GM13977 (cell line): ENCODE results near the gene MBOAT1.

Experiments used
- DNase-seq: peaks from one replicate; pipeline ENCODE4 v3.0.0; 2012; ENCODE audit warnings: low spot score
- CTCF ChIP-seq: IDR thresholded peaks from 2 replicates; pipeline ENCODE4 v1.5.1; 2012; ENCODE audit warnings: mild to moderate bottlenecking, control low read depth; ENCODE audit not compliant: insufficient read depth; ENCODE audit errors: extremely low read depth, missing control alignments
- in situ Hi-C: fragments of 300-500 bp; cut with MboI; formaldehyde crosslinking; loops from one replicate; pipeline ENCODE4 v1.12.0; 2022; ENCODE audit warnings: low sequenced_read_pairs, low pct_unique_long_range_greater_than_20kb, mixed read lengths, inconsistent platforms; ENCODE audit not compliant: unreplicated experiment

The MBOAT1 gene, protein sequence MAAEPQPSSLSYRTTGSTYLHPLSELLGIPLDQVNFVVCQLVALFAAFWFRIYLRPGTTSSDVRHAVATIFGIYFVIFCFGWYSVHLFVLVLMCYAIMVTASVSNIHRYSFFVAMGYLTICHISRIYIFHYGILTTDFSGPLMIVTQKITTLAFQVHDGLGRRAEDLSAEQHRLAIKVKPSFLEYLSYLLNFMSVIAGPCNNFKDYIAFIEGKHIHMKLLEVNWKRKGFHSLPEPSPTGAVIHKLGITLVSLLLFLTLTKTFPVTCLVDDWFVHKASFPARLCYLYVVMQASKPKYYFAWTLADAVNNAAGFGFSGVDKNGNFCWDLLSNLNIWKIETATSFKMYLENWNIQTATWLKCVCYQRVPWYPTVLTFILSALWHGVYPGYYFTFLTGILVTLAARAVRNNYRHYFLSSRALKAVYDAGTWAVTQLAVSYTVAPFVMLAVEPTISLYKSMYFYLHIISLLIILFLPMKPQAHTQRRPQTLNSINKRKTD

DNA sequence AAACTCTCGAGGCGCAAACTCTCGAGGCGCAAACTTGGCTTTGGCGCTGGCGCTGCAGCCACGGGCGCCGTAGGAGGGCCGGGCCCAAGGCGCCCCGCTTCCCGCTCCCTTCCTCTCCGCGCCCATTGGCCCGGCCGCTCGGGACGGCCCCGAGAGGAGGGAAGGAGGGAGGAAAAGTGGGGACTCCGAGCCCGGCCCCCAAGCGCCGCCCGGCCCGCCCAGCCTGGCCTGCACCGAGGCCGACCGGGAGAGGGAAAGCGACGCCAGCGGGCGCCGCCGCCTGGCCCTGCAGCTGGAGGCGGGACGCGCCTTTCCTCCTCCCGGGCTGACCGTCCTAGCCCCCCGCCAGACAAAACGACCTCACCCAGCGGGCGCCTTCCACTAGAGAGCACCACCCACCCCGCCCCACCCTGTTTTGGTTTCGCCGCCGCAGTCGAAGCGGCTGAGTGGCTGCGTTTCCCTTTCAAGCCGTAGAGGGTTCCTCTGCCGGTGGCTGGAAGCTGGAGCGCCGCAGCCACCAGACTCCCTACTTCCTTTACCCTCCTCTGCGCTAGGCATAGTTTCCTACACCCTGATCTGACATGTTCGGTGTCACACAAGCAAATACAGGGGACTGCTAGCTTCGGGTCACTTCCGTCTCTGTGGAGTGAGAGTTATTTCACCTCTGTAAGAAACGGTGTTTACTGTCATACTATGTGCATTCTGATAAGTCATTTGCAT lies at the start of gene MBOAT1:
TSS of gene MBOAT1 (minus strand) at position 78 of the 720 bp plus-strand sequence. CDS start 235 bp downstream, outside the sequence.
- no peak for TF ChIP-seq CTCF
- in situ Hi-C loops, result no loop called here

DNA sequence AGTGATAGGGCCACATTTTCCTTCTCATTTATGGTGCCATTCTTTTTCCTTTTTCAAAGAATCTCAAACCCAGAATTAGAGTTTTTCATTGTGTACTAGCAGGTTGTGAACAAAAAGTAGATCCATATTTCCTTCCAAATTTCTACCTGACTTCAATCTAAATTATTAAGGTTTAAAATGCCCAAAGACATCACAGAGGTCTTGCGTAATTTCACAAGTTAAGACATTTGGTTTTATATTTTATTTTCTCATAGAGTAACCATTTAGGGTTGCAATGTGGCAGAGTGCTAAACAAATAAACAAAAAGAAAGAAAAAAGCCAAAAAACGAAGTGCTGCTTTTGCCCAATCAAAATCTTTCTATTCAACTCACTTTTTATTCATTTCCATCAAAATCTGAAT lies 49.4 kb upstream of the MBOAT1 start:
- no peak for DNase-seq
- TF ChIP-seq CTCF, result no peak
- in situ Hi-C loops, result no loop called here

More for the DNA sequence above, at the start of gene MBOAT1:
- peak; percentile 86 for DNase-seq

DNA sequence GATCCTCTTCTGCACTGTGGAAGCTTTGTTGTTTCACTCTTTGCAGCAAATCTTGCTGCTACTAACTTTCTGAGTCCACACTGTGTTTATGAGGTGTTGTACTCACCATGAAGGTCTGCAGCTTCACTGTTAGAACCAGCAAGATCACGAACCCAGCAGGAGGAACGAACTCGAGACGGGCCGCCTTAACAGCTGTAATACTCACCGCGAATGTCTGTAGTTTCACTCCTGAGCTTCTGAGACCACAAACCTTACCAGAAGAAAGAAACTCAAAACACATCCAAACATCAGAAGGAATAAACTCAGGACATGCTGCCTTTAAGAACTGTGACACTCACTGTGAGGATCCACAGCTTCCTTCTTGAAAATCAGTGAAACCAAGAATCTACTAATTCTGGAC lies 48.1 kb upstream of the MBOAT1 start:
- in situ Hi-C loops, result no loop called here
- DNase-seq, result no peak
- no peak for TF ChIP-seq CTCF

- no peak for DNase-seq
- no peak for TF ChIP-seq CTCF
- in situ Hi-C loops, result no loop called here
Observed at GRCh38 chr6:20259316-20260049, 47.2 kb upstream of the MBOAT1 start.

- TF ChIP-seq CTCF, result no peak
- in situ Hi-C loops, result no loop called here
- no peak for DNase-seq
Observed at GRCh38 chr6:20255428-20255827, 43.2 kb upstream of the MBOAT1 start.

- TF ChIP-seq CTCF, result no peak
- no peak for DNase-seq
- in situ Hi-C loops, result no loop called here
Observed at GRCh38 chr6:20254295-20254694, 42.0 kb upstream of the MBOAT1 start.
